ENCODE data around the gene KLK6.
"Not testable (repeated sequence)": the region's sequence is repeated elsewhere in the genome, so short reads cannot be mapped to it uniquely, and the experiment has no call there.

KLK6 gene

GRCh38 chr19:50984416-50984815, 15.0 kb upstream of the KLK6 start:
- FAIRE-seq, result not testable (repeated sequence)

- no peak for FAIRE-seq
These were observed 14.4 kb upstream of the KLK6 start, which contains the start of gene KLK7 for GRCh38 chr19:50983625-50984292. Gene KLK7, minus strand, starts transcription at chr19:50983917. Its CDS starts 1,518 bp downstream, at chr19:50982399.

GRCh38 chr19:50982186-50982585, 12.8 kb upstream of the KLK6 start:
- FAIRE-seq, result no peak

GRCh38 chr19:50981587-50982146, 12.3 kb upstream of the KLK6 start:
- no peak for FAIRE-seq

GRCh38 chr19:50980208-50980607, 10.8 kb upstream of the KLK6 start:
- FAIRE-seq, result no peak

GRCh38 chr19:50979758-50980157, 10.4 kb upstream of the KLK6 start:
- no peak for FAIRE-seq

GRCh38 chr19:50978772-50979390, 9.5 kb upstream of the KLK6 start:
- FAIRE-seq, result no peak

- no peak for FAIRE-seq
These were observed 8.2 kb upstream of the KLK6 start for GRCh38 chr19:50977626-50978025.

GRCh38 chr19:50975766-50976165, 6.4 kb upstream of the KLK6 start:
- FAIRE-seq, result no peak

GRCh38 chr19:50974702-50975556, 5.5 kb upstream of the KLK6 start:
- no peak for FAIRE-seq

GRCh38 chr19:50972795-50973376, 3.5 kb upstream of the KLK6 start:
- FAIRE-seq, result no peak

- FAIRE-seq, result not testable (repeated sequence)
These were observed 419 bp upstream of the KLK6 start for GRCh38 chr19:50969810-50970209.

- no peak for FAIRE-seq
These were observed 527 bp downstream of the KLK6 start for GRCh38 chr19:50968716-50969412.

GRCh38 chr19:50967929-50968715, 1.3 kb downstream of the KLK6 start:
- no peak for FAIRE-seq

- no peak for FAIRE-seq
These were observed 5.1 kb downstream of the KLK6 start for GRCh38 chr19:50964266-50964665.

- FAIRE-seq, result no peak
These were observed 6.0 kb downstream of the KLK6 start for GRCh38 chr19:50963381-50963780.

- no peak for FAIRE-seq
These were observed 7.1 kb downstream of the KLK6 start for GRCh38 chr19:50962245-50962644.

GRCh38 chr19:50959731-50960500, 9.5 kb downstream of the KLK6 start:
- FAIRE-seq, result no peak

GRCh38 chr19:50957587-50957986, 11.8 kb downstream of the KLK6 start:
- FAIRE-seq, result no peak

- no peak for FAIRE-seq
These were observed 16.5 kb downstream of the KLK6 start, which contains the start of gene KLK5 for GRCh38 chr19:50952910-50953309. Gene KLK5, minus strand, starts transcription at chr19:50953038. Its CDS starts 381 bp downstream, at chr19:50952657.

- FAIRE-seq, result no peak
These were observed 19.5 kb downstream of the KLK6 start for GRCh38 chr19:50949861-50950260.
